ENCODE measurements around the gene PTPRR. TPM values are rescaled to one million over a fixed set of nuclear protein-coding genes. Genes with fewer than 3 reads are reported as not detected.

PTPRR gene
- total and polyA plus RNA-seq, 11 donors = 0.21 to 1.0 (median 0.40) TPM; not detected in 1

DNA sequence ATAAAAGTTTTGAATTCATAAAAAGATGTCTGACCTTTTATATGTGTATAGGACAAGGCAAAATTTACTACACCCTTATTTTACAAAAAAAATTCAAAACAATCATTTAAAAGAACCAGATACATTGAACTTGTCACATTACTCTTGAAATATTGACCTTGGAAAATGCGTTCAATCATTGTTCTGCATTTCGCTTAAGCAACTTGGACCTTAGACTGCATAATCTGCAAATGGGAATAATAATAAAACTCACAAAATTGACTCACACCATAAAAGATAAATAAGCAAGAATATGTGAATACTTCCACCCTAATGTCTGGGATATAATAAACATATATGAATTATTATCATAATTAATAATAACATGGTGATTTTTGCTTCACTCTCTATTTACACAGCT, 213.9 kb downstream of the PTPRR start:
- no peaks in the 10 kb centered on the region for H3K36me3 ChIP-seq
- WGBS, 4 donors = 92 to 99% (median 97%) methylated on average over 2 of the region's 2 CpGs
- no peak for TF ChIP-seq POLR2A (IDR thresholded peaks at IDR 0.05)
- TF ChIP-seq, protein P1, sequence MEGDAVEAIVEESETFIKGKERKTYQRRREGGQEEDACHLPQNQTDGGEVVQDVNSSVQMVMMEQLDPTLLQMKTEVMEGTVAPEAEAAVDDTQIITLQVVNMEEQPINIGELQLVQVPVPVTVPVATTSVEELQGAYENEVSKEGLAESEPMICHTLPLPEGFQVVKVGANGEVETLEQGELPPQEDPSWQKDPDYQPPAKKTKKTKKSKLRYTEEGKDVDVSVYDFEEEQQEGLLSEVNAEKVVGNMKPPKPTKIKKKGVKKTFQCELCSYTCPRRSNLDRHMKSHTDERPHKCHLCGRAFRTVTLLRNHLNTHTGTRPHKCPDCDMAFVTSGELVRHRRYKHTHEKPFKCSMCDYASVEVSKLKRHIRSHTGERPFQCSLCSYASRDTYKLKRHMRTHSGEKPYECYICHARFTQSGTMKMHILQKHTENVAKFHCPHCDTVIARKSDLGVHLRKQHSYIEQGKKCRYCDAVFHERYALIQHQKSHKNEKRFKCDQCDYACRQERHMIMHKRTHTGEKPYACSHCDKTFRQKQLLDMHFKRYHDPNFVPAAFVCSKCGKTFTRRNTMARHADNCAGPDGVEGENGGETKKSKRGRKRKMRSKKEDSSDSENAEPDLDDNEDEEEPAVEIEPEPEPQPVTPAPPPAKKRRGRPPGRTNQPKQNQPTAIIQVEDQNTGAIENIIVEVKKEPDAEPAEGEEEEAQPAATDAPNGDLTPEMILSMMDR (IDR thresholded peaks at IDR 0.05) = no peak
- ATAC-seq (no peak), DNase-seq (no peak)
- intact Hi-C loops (cut with DNase I) = no loop called here
- no peaks in the 10 kb centered on the region for H3K27me3 ChIP-seq
- no peaks in the 10 kb centered on the region for H3K4me1 ChIP-seq
- H3K4me3 ChIP-seq = no peak overlapping the region
- H3K27ac ChIP-seq = no peak overlapping the region
- H3K9me3 ChIP-seq = no peaks in the 10 kb centered on the region

DNA sequence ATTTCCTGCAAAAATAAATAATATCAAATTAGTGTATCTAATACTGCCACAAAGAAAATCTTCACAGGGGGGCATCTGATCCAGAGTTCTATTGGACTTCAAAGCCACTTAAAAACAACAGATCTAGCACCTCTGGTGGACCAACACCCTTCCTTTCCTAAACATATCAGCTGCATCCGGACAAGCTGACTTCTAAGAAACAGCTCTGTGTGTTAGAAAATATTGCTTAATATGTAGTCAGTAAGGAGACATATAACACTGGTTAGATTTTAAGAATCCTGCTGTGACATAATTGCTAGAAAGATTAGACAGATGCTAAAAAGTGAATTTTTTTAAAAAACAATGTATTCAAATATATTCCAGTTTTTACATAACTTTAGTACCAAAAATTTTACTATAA, 222.2 kb downstream of the PTPRR start:
- TF ChIP-seq, protein P1 (IDR thresholded peaks at IDR 0.05) = peak in 1 of 12 donors; percentile 4
- TF ChIP-seq POLR2A (IDR thresholded peaks at IDR 0.05) = no peak
- Histone ChIP-seq H3K27me3 (no peaks in the 10 kb centered on the region), H3K27ac (no peak overlapping the region), H3K36me3 (no peaks in the 10 kb centered on the region), H3K9me3 (no peaks in the 10 kb centered on the region), H3K4me1 (peaks cover 0 to 2% (median 0%) of the 10 kb centered on the region in 12 donors), H3K4me3 (no peak overlapping the region)
- intact Hi-C loops (cut with DNase I) = no loop called here
- peak in 1 of 4 donors; percentile 59 for ATAC-seq
- no peak for DNase-seq
- 50 to 72% (median 64%) methylated on average over 1 of the region's 1 CpG for WGBS, 4 donors

DNA sequence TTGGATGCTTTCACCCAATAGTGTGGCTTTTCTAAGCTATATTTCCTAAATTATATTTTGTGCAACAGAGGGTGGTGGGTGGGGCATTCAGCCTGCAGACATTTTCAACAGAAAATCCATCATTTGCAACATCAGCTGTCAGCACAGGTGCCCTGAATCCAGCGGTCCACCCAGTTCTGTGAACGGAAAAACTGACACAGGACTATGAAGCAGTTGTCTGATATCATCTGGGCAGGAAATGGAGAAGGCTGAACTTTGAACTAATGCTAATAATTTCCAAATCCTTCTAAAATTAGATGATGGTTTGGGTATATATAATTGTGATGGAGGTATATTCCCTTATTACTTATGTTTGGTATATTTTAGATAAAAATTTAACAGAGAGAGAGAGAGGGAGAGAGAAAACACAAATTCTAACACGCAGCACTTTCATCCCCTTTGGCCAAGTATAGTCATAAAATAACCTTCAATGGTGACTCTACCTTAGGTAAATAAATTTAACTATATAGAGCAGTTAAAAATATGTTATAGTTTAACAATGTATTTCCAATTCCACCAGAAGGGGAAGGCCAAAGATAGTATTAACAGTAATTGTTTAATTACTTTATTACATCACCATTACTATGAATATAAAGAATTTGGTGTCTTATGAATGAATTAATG, 225.0 kb downstream of the PTPRR start:
- intact Hi-C loops (cut with DNase I) = no loop called here
- ATAC-seq (no peak), DNase-seq (no peak)
- peaks cover 0 to 13% (median 0%) of the 10 kb centered on the region in 12 donors for H3K4me1 ChIP-seq
- no peak overlapping the region for H3K27ac ChIP-seq
- no peaks in the 10 kb centered on the region for H3K27me3 ChIP-seq
- no peak overlapping the region for H3K4me3 ChIP-seq
- H3K9me3 ChIP-seq = no peaks in the 10 kb centered on the region
- WGBS, 4 donors = 54 to 67% (median 62%) methylated on average over 3 of the region's 3 CpGs
- TF ChIP-seq, protein P1 (IDR thresholded peaks at IDR 0.05) = no peak
- no peak for TF ChIP-seq POLR2A (IDR thresholded peaks at IDR 0.05)
- H3K36me3 ChIP-seq = no peaks in the 10 kb centered on the region

DNA sequence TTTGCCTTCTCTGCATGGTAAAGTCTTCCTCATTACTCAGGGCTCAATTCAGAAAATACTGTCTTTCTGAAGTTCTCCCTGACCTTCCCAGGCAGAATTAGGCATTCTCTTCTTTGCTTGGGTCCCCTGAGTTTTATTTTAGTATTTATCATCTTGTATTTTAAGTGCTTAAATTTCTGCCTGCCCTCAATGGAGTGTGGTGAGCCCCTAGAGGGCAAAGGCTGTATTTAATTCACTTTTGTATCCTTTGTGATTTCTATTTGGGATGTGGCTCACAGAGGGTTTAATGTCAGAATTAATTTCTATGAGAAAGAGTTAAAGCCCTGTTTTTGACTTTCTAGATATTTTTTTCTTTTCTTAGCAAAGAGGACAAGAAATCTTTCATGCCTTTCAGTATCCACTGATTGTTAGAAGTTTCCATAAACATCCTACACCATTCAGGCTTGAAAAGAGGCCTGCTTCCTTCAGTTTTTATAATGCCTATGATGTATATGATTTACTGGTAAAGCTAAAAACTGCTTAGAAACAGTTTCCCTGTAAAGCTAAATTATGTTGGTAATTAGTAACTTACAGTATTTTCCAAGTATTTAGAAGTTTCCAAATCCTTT, 227.8 kb downstream of the PTPRR start:
- TF ChIP-seq POLR2A (IDR thresholded peaks at IDR 0.05) = no peak
- TF ChIP-seq, protein P1 (IDR thresholded peaks at IDR 0.05) = peak; percentile 17 to 58 (median 40)
- H3K27me3 ChIP-seq = no peaks in the 10 kb centered on the region
- peaks cover 0 to 13% (median 0%) of the 10 kb centered on the region in 12 donors for H3K4me1 ChIP-seq
- no peak overlapping the region for H3K4me3 ChIP-seq
- intact Hi-C loops (cut with DNase I) = no loop called here
- H3K9me3 ChIP-seq = no peaks in the 10 kb centered on the region
- H3K36me3 ChIP-seq = no peaks in the 10 kb centered on the region
- peak overlapping the region in 1 of 12 donors; percentile 7 for H3K27ac ChIP-seq
- DNase-seq (no peak), ATAC-seq (no peak)

Data from heart left ventricle (tissue), 16 donors.